Sigmoid colon (tissue), 4 donors: ENCODE data around the gene PSMA1.

Experiments
- EP300 ChIP-seq, 4 donors: sonication (generic); formaldehyde crosslinking; IDR thresholded peaks; one replicate each; pipeline ENCODE4 v1.6.1; 2017; ENCODE audit warnings: antibody characterized with exemption in 4 of 4
- POLR2A ChIP-seq, 2 donors: fragments of 450-650 bp; IDR thresholded peaks; one replicate each; pipeline ENCODE4 v1.6.1; 2016; ENCODE audit warnings: antibody characterized with exemption in 2 of 2, mild to moderate bottlenecking in 2 of 2, moderate library complexity in 2 of 2

DNA sequence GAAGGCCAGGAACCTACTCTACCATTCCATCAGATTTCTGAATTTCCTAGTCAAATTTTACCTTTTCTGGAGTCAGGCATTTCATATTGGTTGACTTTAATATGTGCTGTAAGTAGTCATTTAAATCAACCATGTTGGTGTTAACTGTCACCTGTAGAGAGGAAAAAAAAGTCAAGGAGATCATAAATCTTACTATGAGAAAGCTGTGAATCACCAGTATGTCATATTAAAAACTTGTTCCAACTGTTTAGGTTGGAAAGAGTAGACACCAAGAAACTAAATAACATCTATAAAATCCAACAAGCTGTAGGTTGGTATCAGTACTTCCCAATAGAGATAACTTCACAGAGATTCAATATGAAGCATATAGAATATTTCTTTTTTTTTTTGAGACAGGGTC, 60.0 kb downstream of the PSMA1 start:
- TF ChIP-seq EP300 (IDR thresholded peaks at IDR 0.05), result no peak
- no peak for TF ChIP-seq POLR2A (IDR thresholded peaks at IDR 0.05)
